T-helper 2 cell treated with Interferon-gamma antibody and Interleukin-4, amounts not matched to agents 100 ng/mL and 5 ng/mL, for 36 hours (primary cell): Measurements from ENCODE around the gene SLC24A2. TPM values are rescaled to one million over a fixed set of nuclear protein-coding genes. Genes with fewer than 3 reads are reported as not detected.

Experiments
- intact Hi-C: fragments of 100-400 bp; cut with micrococcal nuclease; formaldehyde crosslinking; loops from one replicate; pipeline ENCODE4 v1.15.1; 2023
- total RNA-seq: library from RNA; stranded (reverse); gene quantifications from 2 replicates; pipeline ENCODE4 v1.2.3, GENCODE V29; 2022

Gene SLC24A2
- total RNA-seq, 1 donor from 2014 or later, result not detected

DNA sequence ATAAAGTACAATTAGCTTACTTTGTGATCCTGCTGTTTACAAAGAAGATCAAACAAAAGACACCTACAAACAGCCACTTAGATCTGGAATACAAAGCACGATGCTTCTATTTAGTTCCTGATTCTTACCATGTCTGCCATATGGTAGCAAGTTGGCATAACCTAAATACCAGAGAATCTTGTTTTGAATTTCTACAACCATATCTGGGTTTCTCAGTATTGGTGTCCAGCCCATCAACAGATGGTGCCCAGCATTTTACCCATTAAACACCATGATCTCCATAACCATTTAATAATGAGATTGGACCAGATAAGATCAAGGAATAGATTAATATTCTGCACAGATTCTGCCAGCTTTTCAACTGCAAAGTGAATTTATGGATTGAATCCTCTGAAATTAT, 29.8 kb downstream of the SLC24A2 start:
- intact Hi-C loops, result no loop called here

DNA sequence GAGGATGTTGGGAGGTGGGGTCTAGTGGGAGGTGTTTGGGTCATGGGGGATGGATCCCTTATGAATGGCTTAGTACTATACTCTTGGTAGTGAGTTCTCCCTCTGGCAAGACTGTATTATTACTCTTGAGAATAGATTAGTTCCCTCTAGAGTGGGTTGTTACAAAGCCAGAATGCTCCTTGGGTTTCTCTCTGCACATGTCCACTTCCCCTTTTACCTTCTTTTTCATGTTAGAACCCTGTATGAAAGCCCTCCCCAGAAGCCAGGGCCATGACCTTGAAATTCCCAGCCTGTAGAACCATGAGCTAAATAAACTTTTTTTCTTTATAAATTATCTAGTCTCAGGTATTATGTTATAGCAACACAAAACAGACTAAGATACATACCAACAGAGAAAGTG, 31.1 kb downstream of the SLC24A2 start:
- intact Hi-C loops, result no loop called here

DNA sequence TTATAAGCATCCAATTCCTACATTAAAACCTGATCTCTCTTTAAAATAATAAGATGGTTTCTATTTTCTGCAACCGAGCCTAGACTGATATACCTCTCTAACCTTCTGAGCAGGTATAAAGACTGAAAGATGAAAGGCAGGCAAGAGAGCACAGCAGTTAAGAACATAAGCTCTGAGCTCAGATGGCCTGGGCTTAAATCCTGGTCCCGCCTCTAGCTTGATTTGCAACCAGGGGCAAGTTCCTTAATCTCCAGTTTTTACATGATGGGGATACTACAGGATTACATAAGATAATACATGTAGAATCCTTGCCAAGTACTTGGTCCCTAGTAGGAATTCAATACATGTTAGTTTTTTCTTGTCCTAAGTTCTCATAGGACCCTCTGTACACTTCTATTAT, 33.9 kb downstream of the SLC24A2 start:
- intact Hi-C loops, result no loop called here

DNA sequence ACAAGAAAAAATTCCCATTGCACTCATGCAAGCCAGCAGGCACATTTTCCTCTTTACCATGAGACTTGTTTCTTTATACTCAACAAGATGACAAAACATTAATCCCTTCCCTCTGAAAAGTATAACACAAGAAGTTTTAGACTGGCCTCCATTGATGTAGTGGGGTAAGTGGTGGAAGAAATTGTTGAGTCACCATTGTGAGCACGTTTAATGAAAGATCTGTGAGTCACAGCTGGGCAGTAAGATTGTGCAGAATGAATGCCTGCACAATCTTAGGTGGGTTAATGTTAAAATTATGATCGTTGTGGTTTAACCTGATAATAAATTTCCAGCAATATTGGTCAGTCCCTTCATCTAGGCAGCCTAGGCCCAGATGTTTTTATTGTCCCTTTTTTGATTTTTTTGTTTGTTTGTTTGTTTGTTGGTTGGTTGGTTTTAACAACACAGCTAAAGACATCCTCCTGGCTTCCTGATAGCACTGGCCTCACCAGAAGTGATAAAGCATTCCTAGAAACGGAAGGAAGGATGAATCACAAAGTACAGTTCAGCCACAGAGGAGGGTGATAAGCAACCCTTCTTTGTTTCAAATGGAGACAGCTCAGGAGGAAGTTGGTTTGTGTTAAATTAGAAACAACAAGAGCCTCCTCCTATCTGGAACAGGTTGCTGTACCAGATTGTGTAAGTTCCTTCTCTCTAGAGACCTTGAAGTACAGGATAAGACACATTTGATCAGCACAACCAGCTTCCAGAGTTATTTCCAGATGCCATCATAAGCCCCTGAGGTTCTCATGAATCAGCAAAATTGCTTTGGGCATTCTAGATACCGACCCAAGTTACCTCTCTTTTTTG, 40.3 kb downstream of the SLC24A2 start:
- intact Hi-C loops, result no loop called here

DNA sequence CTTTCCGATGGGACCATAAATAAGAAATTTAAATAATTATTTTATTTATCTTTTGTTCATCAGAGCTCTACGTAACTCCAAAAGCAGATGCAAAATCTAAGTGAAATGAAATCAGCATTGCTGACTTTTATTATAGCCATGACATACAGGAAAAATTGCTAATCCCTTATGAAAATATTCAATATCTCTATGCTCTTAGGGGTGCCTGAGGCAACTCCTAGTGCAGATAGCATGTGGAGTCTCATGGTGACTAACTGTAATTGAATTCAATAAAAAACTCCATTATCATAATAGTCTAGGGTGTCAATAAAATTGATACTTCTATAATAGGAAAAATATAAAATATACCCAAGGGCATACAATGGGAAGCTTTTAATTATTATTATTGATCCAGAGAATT, 42.6 kb downstream of the SLC24A2 start:
- intact Hi-C loops, result no loop called here

DNA sequence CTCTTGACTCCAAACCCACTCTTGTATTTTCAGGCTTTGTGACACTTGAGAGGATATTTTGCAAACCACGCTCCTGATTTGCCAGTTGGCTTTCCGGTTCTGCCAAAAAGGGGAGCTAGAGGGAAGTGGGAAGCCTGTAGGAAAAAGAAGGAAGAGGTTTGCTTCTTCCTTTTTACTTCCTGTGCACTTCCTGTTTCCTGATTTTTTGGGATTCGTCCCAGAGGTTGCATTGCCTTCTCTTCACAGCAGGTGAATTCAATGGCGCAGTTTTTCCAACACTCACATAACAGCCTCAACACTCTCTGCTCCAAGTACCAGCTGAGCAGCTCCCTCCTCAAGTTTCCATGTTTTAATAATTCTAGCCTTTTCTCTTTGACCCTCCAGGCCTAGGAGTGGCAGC, 47.7 kb downstream of the SLC24A2 start:
- intact Hi-C loops, result no loop called here
